Neural cell (in vitro differentiated cells): ENCODE measurements around the gene CLDN12. TPM values are rescaled to one million over a fixed set of nuclear protein-coding genes. Genes with fewer than 3 reads are reported as not detected.

Source experiments
- H2AFZ ChIP-seq: fragments of 200-600, 300-800 bp; sonication (generic), shearing (Covaris generic); 2 replicates; pipeline ENCODE4 v1.6.0; 2014; ENCODE audit warnings: low read depth, mild to moderate bottlenecking, antibody characterized with exemption, low read length, moderate library complexity
- H3F3A ChIP-seq: fragments of 200-600 bp; shearing (Covaris generic); 2 replicates; pipeline ENCODE4 v1.6.1; 2016; ENCODE audit warnings: mild to moderate bottlenecking, moderate library complexity, mixed read lengths, antibody characterized with exemption, low read length; ENCODE audit not compliant: insufficient read depth, poor library complexity, severe bottlenecking
- H3K27ac ChIP-seq: fragments of 200-600, 300-800 bp; sonication (generic), shearing (Covaris generic); 2 replicates; pipeline ENCODE4 v1.5.1; 2014; ENCODE audit warnings: mild to moderate bottlenecking, low read length, moderate library complexity
- H3K27me3 ChIP-seq: fragments of 300-800, 200-600 bp; sonication (generic), shearing (Covaris generic); 2 replicates; pipeline ENCODE4 v1.6.0; 2014; ENCODE audit warnings: mild to moderate bottlenecking, low read depth, low read length, moderate library complexity; ENCODE audit not compliant: insufficient read depth
- H3K36me3 ChIP-seq: fragments of 300-800, 200-600 bp; sonication (generic), shearing (Covaris generic); 2 replicates; pipeline ENCODE4 v1.5.1; 2014; ENCODE audit warnings: mild to moderate bottlenecking, antibody characterized with exemption, low read length, moderate library complexity; ENCODE audit not compliant: insufficient read depth
- H3K4me2 ChIP-seq: fragments of 300-800, 200-600 bp; sonication (generic), shearing (Covaris generic); 2 replicates; pipeline ENCODE4 v1.6.0; 2014; ENCODE audit warnings: mild to moderate bottlenecking, low read length
- H3K4me3 ChIP-seq: fragments of 300-800, 200-600 bp; sonication (generic), shearing (Covaris generic); 2 replicates; pipeline ENCODE4 v1.5.1; 2014; ENCODE audit warnings: mild to moderate bottlenecking, low read length, moderate library complexity
- H3K79me2 ChIP-seq: fragments of 200-600 bp; shearing (Covaris generic); replicated peaks from 2 replicates; pipeline ENCODE4 v1.6.0; 2014; ENCODE audit warnings: mild to moderate bottlenecking, low read length, moderate library complexity; ENCODE audit not compliant: insufficient read depth
- H3K9ac ChIP-seq: fragments of 300-800, 200-600 bp; sonication (generic), shearing (Covaris generic); 2 replicates; pipeline ENCODE4 v1.6.1; 2016; ENCODE audit warnings: mild to moderate bottlenecking, low read length, mixed read lengths
- H3K9me2 ChIP-seq: fragments of 200-600 bp; shearing (Covaris generic); 2 replicates; pipeline ENCODE4 v1.6.1; 2016; ENCODE audit warnings: mild to moderate bottlenecking, low read length, mixed read lengths; ENCODE audit not compliant: insufficient read depth
- H3K9me3 ChIP-seq: fragments of 200-600, 300-800 bp; sonication (generic), shearing (Covaris generic); 2 replicates; pipeline ENCODE4 v1.6.1; 2016; ENCODE audit warnings: mild to moderate bottlenecking, mixed run types, low read length, moderate library complexity, mixed read lengths
- H4K20me1 ChIP-seq: fragments of 200-600 bp; shearing (Covaris generic); 2 replicates; pipeline ENCODE4 v1.6.1; 2016; ENCODE audit warnings: mild to moderate bottlenecking, mixed run types; ENCODE audit not compliant: insufficient read depth
- CTCF ChIP-seq: fragments of 450-650 bp; IDR thresholded peaks from 2 replicates; pipeline ENCODE4 v1.5.1; 2014; ENCODE audit warnings: antibody characterized with exemption, mild to moderate bottlenecking, moderate library complexity; ENCODE audit not compliant: poor library complexity, severe bottlenecking
- EP300 ChIP-seq: fragments of 450-650 bp; conservative IDR thresholded peaks from 2 replicates; pipeline ENCODE4 v1.6.1; 2014; ENCODE audit warnings: antibody characterized with exemption, mild to moderate bottlenecking, moderate library complexity; ENCODE audit not compliant: poor library complexity, severe bottlenecking
- EZH2 ChIP-seq: fragments of 200-600, 300-800 bp; shearing (Covaris generic), sonication (generic); IDR thresholded peaks from 2 replicates; pipeline ENCODE4 v1.6.1; 2014; ENCODE audit warnings: antibody characterized with exemption, low read length, borderline replicate concordance, mild to moderate bottlenecking; ENCODE audit not compliant: insufficient read depth, poor library complexity, severe bottlenecking
- MXI1 ChIP-seq: fragments of 450-650 bp; conservative IDR thresholded peaks from 2 replicates; pipeline ENCODE4 v1.6.1; 2014; ENCODE audit warnings: antibody characterized with exemption, mild to moderate bottlenecking; ENCODE audit not compliant: poor library complexity, severe bottlenecking
- POLR2AphosphoS5 ChIP-seq: IDR thresholded peaks from 2 replicates; pipeline ENCODE4 v1.6.1; 2012
- RAD21 ChIP-seq: fragments of 450-650 bp; conservative IDR thresholded peaks from 2 replicates; pipeline ENCODE4 v1.6.1; 2014; ENCODE audit warnings: antibody characterized with exemption, mild to moderate bottlenecking, moderate library complexity
- REST ChIP-seq: IDR thresholded peaks from 2 replicates; pipeline ENCODE4 v1.6.1; 2012; ENCODE audit warnings: borderline replicate concordance
- SMC3 ChIP-seq: fragments of 450-650 bp; conservative IDR thresholded peaks from 2 replicates; pipeline ENCODE4 v1.6.1; 2014; ENCODE audit warnings: antibody characterized with exemption, mild to moderate bottlenecking, moderate library complexity; ENCODE audit not compliant: poor library complexity
- TAF1 ChIP-seq: IDR thresholded peaks from 2 replicates; pipeline ENCODE4 v1.6.1; 2012; ENCODE audit warnings: low read depth
- polyA plus RNA-seq: library from polyadenylated mRNA; depleted of rRNA; stranded (reverse); fragments of >200 nt; gene quantifications from 2 replicates; pipeline ENCODE4 v1.2.3, GENCODE V29; 2014

The CLDN12 gene
- polyA plus RNA-seq, 1 donor from 2014 or later = 81.0 TPM

GRCh38 chr7:90412458-90413184 lies 9.4 kb downstream of the CLDN12 start:
- Histone ChIP-seq H3K27ac (no peak overlapping the region), H3K36me3 (peaks cover 16% of the 10 kb centered on the region), H4K20me1 (no peaks in the 10 kb centered on the region), H3K79me2 (peaks cover 12% of the 10 kb centered on the region), H3K9ac (no peak overlapping the region), H3F3A (no peaks in the 10 kb centered on the region), H3K4me3 (no peak overlapping the region), H3K9me2 (no peaks in the 10 kb centered on the region), H3K4me2 (no peak overlapping the region), H3K9me3 (no peaks in the 10 kb centered on the region), H3K27me3 (no peaks in the 10 kb centered on the region), H2AFZ (no peak overlapping the region)
- TF ChIP-seq RAD21 (no peak), MXI1 (no peak), EZH2 (no peak), CTCF (no peak), POLR2AphosphoS5 (no peak), EP300 (no peak), TAF1 (no peak), SMC3 (no peak), REST (no peak)

- Histone ChIP-seq H2AFZ (no peak overlapping the region), H3F3A (no peaks in the 10 kb centered on the region), H3K36me3 (peaks cover 14% of the 10 kb centered on the region), H3K27ac (no peak overlapping the region), H3K79me2 (peaks cover 12% of the 10 kb centered on the region), H3K4me2 (no peak overlapping the region), H3K9ac (no peak overlapping the region), H4K20me1 (no peaks in the 10 kb centered on the region), H3K9me3 (no peaks in the 10 kb centered on the region), H3K9me2 (no peaks in the 10 kb centered on the region), H3K4me3 (no peak overlapping the region), H3K27me3 (no peaks in the 10 kb centered on the region)
- TF ChIP-seq EZH2 (no peak), TAF1 (no peak), SMC3 (no peak), CTCF (no peak), POLR2AphosphoS5 (no peak)
Measured at GRCh38 chr7:90413185-90413528, 9.9 kb downstream of the CLDN12 start.
